GM12891 (cell line): ENCODE measurements around the gene NCOA6. TPM values are rescaled to one million over a fixed set of nuclear protein-coding genes. Genes with fewer than 3 reads are reported as not detected.
A peak's percentile ranks its signal among the peaks of the same experiment; 100 is the strongest.

Experiments
- DNase-seq: peaks from one replicate; pipeline ENCODE4 v3.0.0; 2011; ENCODE audit warnings: low spot score; ENCODE audit not compliant: insufficient read length
- FAIRE-seq: peaks from 2 replicates; lab custom pipeline; 2011; peaks lifted over from hg19 to GRCh38; lab: Jason Lieb, UNC
- PAX5 ChIP-seq: IDR thresholded peaks from 2 replicates; pipeline ENCODE4 v1.6.1; 2011; ENCODE audit warnings: low read length, moderate library complexity, mild to moderate bottlenecking; ENCODE audit not compliant: insufficient read depth, severe bottlenecking
- POLR2A ChIP-seq: IDR thresholded peaks from 2 replicates; pipeline ENCODE4 v1.6.1; 2011; ENCODE audit warnings: low read depth, low read length, control low read depth
- POLR2AphosphoS5 ChIP-seq: IDR thresholded peaks from 2 replicates; pipeline ENCODE4 v1.6.1; 2011; ENCODE audit warnings: low read depth, low read length, control low read depth
- POU2F2 ChIP-seq: IDR thresholded peaks from 2 replicates; pipeline ENCODE4 v1.6.1; 2011; ENCODE audit warnings: low read depth, mild to moderate bottlenecking, control low read depth, low read length, moderate library complexity
- SPI1 ChIP-seq: IDR thresholded peaks from 2 replicates; pipeline ENCODE4 v1.6.1; 2011; ENCODE audit warnings: low read depth, low read length, control low read depth
- TAF1 ChIP-seq: IDR thresholded peaks from 2 replicates; pipeline ENCODE4 v1.6.1; 2011; ENCODE audit warnings: low read depth, low read length, control low read depth
- polyA plus RNA-seq: library from polyadenylated mRNA; unstranded; fragments of >200 nt; gene quantifications from one replicate; pipeline ENCODE4 v1.2.1, GENCODE V29; 2012; ENCODE audit warnings: low read depth, missing spikeins, inconsistent platforms; ENCODE audit not compliant: missing spikeins

NCOA6 gene
- polyA plus RNA-seq = 9.5 TPM

- TF ChIP-seq SPI1 (no peak), POLR2AphosphoS5 (no peak), POU2F2 (no peak), POLR2A (no peak; the same call in 1 of the 2 replicates), TAF1 (no peak), PAX5 (no peak)
- DNase-seq (peak; percentile 69), FAIRE-seq (peak; percentile 90)
Observed at GRCh38 chr20:34825530-34826362, at the start of gene NCOA6. Gene NCOA6, minus strand, starts transcription at chr20:34825651. Its CDS starts 43,296 bp downstream, at chr20:34782355.

- DNase-seq = no peak
- no peak for TF ChIP-seq TAF1
- TF ChIP-seq PAX5 = no peak
- TF ChIP-seq POLR2A = no peak
- TF ChIP-seq POU2F2 = no peak
- TF ChIP-seq POLR2AphosphoS5 = no peak
- no peak for TF ChIP-seq SPI1
Observed at GRCh38 chr20:34874094-34874654, 48.7 kb upstream of the NCOA6 start.

GRCh38 chr20:34873583-34874093, 48.2 kb upstream of the NCOA6 start:
- FAIRE-seq = no peak
- TF ChIP-seq TAF1 (no peak), POLR2AphosphoS5 (no peak), POU2F2 (no peak), PAX5 (no peak), SPI1 (no peak), POLR2A (no peak)
- DNase-seq = no peak

More at GRCh38 chr20:34874094-34874654, 48.7 kb upstream of the NCOA6 start:
- FAIRE-seq = peak; percentile 76

GRCh38 chr20:34872622-34873224, 47.3 kb upstream of the NCOA6 start, which contains the start of gene GGT7:
Gene GGT7, minus strand, starts transcription at chr20:34872856. Its CDS starts 41 bp downstream, at chr20:34872815.
- TF ChIP-seq POLR2A (no peak), SPI1 (no peak), POU2F2 (no peak), PAX5 (no peak)
- FAIRE-seq = peak; percentile 77
- DNase-seq = peak; percentile 86

- FAIRE-seq (no peak), DNase-seq (no peak)
- TF ChIP-seq POLR2AphosphoS5 = no peak
- no peak for TF ChIP-seq POU2F2
- no peak for TF ChIP-seq SPI1
- TF ChIP-seq TAF1 = no peak
- TF ChIP-seq PAX5 = no peak
- no peak for TF ChIP-seq POLR2A
Observed at GRCh38 chr20:34871966-34872621, 46.6 kb upstream of the NCOA6 start.

- FAIRE-seq = no peak
- TF ChIP-seq TAF1 (no peak), POU2F2 (no peak), POLR2AphosphoS5 (no peak), POLR2A (no peak), PAX5 (no peak), SPI1 (no peak)
- no peak for DNase-seq
Observed at GRCh38 chr20:34871320-34871926, 46.0 kb upstream of the NCOA6 start.

- no peak for FAIRE-seq
- TF ChIP-seq POLR2A (no peak), SPI1 (no peak)
- DNase-seq = no peak
Observed at GRCh38 chr20:34864216-34864615, 38.8 kb upstream of the NCOA6 start.

- no peak for TF ChIP-seq SPI1
- no peak for TF ChIP-seq PAX5
- TF ChIP-seq POLR2A = no peak
- no peak for TF ChIP-seq POLR2AphosphoS5
- no peak for TF ChIP-seq TAF1
- no peak for TF ChIP-seq POU2F2
- DNase-seq = no peak
- FAIRE-seq = no peak
Observed at GRCh38 chr20:34863421-34863965, 38.0 kb upstream of the NCOA6 start.
